22Rv1 (cell line): ENCODE results near the gene KCNJ14.

ENCODE experiments used
- CTCF ChIP-seq: fragments of 450-650 bp; IDR thresholded peaks from 2 replicates; pipeline ENCODE4 v1.5.1; 2017; ENCODE audit warnings: mild to moderate bottlenecking
- ZFX ChIP-seq: fragments of 450-650 bp; IDR thresholded peaks from 2 replicates; pipeline ENCODE4 v1.6.1; 2017; ENCODE audit warnings: antibody characterized with exemption, borderline replicate concordance

GRCh38 chr19:48480558-48481500, 25.5 kb downstream of the KCNJ14 start:
- TF ChIP-seq CTCF (no peak), ZFX (no peak)
